ENCODE results near the gene PCLO. TPM values are rescaled to one million over a fixed set of nuclear protein-coding genes. Genes with fewer than 3 reads are reported as not detected.

PCLO gene
- total and polyA plus RNA-seq, 3 experiments from 2014 or later = not detected

DNA sequence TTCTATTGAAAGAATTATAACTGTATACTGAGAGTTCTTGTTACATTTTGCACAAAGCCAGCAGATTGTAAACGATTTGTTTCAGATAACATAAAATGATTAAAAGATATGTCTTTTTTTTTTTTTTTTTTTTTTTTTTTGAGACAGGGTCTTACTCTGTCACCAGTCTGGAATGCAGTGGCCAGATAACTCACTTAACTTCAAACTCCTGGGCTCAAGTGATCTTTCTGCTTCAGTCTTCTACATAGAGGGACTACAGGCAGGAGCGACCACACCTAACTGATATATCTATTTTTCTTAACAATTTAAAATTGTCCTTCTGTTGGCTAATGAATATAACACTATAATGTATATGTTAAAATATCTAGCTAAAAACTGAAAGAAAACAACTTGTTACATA, 401.9 kb downstream of the PCLO start:
- H3K4me1 Mint-ChIP-seq = no peaks in the 10 kb centered on the region
- no peaks in the 10 kb centered on the region for H3K9me3 ChIP-seq (ENCODE audit: low read length)
- no peak overlapping the region for H3K4me3 Mint-ChIP-seq
- no peaks in the 10 kb centered on the region for H3K27me3 Mint-ChIP-seq
- H3K27me3 ChIP-seq (ENCODE audit: insufficient read depth, low read length, poor library complexity, severe bottlenecking) = no peaks in the 10 kb centered on the region
- H3K4me1 ChIP-seq (ENCODE audit: insufficient read depth, low read length) = no peaks in the 10 kb centered on the region
- peaks cover 0 to 14% (median 3%) of the 10 kb centered on the region in 5 donors for H3K9me3 Mint-ChIP-seq
- no peak overlapping the region for H3K4me3 ChIP-seq (ENCODE audit: low read length)
- DNase-seq = no peak
- ChIA-PET POLR2A (no interaction called here), CTCF (no interaction called here)
- no peak overlapping the region for H3K27ac ChIP-seq (ENCODE audit: low read depth, low read length)
- no peaks in the 10 kb centered on the region for H3K36me3 ChIP-seq (ENCODE audit: insufficient read depth, low read length)
- no peak overlapping the region for H3K27ac Mint-ChIP-seq
- H3K36me3 Mint-ChIP-seq = no peaks in the 10 kb centered on the region

DNA sequence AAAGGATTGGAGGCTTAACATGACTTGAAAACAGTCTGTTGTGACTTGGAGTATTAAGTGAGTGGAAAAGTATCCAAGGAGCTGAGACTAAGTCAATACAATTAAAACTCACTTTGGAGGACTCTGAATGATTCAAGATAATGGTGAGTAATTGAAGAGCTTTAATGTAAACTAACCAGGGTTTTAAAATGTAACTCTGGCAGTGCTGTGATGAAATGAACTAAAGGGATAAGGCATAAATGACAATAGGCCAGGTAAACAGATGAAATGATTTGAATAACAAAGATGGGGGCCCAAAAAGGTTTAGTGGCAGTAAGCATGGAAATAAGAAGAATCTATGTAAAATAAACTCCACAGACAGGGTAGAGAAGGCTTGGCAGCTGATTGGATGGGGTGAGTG, 402.6 kb downstream of the PCLO start:
- Histone ChIP-seq H3K36me3 (ENCODE audit: insufficient read depth, low read length) (no peaks in the 10 kb centered on the region), H3K27ac (ENCODE audit: low read depth, low read length) (no peak overlapping the region), H3K27me3 (ENCODE audit: insufficient read depth, low read length, poor library complexity, severe bottlenecking) (no peaks in the 10 kb centered on the region), H3K4me1 (ENCODE audit: insufficient read depth, low read length) (no peaks in the 10 kb centered on the region), H3K4me3 (ENCODE audit: low read length) (no peak overlapping the region), H3K9me3 (ENCODE audit: low read length) (no peaks in the 10 kb centered on the region)
- peaks cover 0 to 10% (median 3%) of the 10 kb centered on the region in 5 donors for H3K9me3 Mint-ChIP-seq
- POLR2A ChIA-PET = no interaction called here
- no peaks in the 10 kb centered on the region for H3K36me3 Mint-ChIP-seq
- H3K4me1 Mint-ChIP-seq = no peaks in the 10 kb centered on the region
- CTCF ChIA-PET = no interaction called here
- no peak overlapping the region for H3K4me3 Mint-ChIP-seq
- H3K27me3 Mint-ChIP-seq = no peaks in the 10 kb centered on the region
- DNase-seq = no peak
- H3K27ac Mint-ChIP-seq = no peak overlapping the region

DNA sequence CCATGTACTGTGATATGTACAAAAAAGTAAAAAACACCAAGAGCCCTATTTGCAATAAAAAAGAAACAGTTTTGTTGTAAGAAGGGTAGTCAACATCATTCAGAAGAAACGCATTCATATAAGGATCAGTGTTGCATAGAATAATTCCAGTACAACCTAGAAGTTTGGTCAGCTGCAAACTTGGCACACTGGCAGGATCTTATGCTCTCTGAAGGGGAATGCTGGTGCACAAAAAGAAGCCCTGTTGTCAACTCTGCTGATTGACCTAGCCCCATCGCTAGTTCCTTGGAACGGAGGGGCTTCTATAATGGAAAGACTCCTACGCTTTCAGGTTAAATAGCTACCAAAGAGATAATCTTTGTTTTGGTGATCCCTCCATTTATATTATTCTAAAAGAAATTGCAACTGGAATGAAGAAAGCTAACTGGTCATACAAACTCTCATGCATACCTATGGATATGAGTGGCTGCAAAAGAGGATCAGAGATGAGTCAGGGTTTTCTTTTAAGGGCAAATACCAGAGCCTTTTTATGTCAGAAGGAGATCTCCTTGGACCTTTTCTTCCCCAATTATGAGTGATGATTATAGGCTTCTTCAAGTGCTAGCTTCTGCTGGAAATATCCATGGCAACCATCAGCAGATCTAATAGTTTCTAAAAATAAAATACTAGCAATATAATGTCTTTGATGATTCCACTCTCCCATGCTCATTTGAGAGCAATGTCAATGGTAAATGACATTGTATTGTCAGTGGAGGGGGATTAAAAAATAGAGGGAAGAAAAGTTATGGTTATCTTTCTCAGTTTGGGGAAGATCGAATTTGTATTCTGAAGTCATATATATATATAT, 406.8 kb downstream of the PCLO start:
- Histone ChIP-seq H3K27me3 (ENCODE audit: insufficient read depth, low read length, poor library complexity, severe bottlenecking) (no peaks in the 10 kb centered on the region), H3K4me1 (ENCODE audit: insufficient read depth, low read length) (no peaks in the 10 kb centered on the region), H3K36me3 (ENCODE audit: insufficient read depth, low read length) (no peaks in the 10 kb centered on the region), H3K27ac (ENCODE audit: low read depth, low read length) (no peak overlapping the region), H3K4me3 (ENCODE audit: low read length) (no peak overlapping the region), H3K9me3 (ENCODE audit: low read length) (no peaks in the 10 kb centered on the region)
- no peak for DNase-seq
- peaks cover 0 to 5% (median 2%) of the 10 kb centered on the region in 5 donors for H3K9me3 Mint-ChIP-seq
- H3K4me3 Mint-ChIP-seq = no peak overlapping the region
- no peaks in the 10 kb centered on the region for H3K36me3 Mint-ChIP-seq
- H3K27me3 Mint-ChIP-seq = no peaks in the 10 kb centered on the region
- ChIA-PET CTCF (no interaction called here), POLR2A (no interaction called here)
- H3K27ac Mint-ChIP-seq = no peak overlapping the region
- H3K4me1 Mint-ChIP-seq = no peaks in the 10 kb centered on the region

DNA sequence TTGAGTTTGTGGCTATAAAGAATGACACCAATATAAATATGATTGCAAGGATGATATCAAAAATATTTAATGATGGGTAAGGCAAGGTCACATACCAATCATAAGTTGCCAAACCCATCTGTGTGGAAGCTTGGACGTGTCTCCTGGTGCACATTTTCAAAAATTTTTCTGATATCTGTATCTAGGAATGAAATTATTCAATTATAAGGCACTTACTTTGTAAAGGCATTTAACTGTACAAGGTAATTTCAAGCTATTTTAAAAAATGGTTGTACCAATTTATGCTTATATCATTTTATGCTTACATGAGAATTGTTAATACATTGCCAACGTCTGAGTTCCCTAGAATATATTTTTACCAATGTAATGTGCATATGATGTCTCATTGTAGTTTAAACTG, 412.7 kb downstream of the PCLO start:
- no peaks in the 10 kb centered on the region for H3K36me3 Mint-ChIP-seq
- ChIA-PET POLR2A (no interaction called here), CTCF (no interaction called here)
- H3K9me3 ChIP-seq (ENCODE audit: low read length) = no peaks in the 10 kb centered on the region
- H3K27ac Mint-ChIP-seq = no peak overlapping the region
- H3K9me3 Mint-ChIP-seq = peaks cover 0 to 4% (median 1%) of the 10 kb centered on the region in 5 donors
- H3K27me3 ChIP-seq (ENCODE audit: insufficient read depth, low read length, poor library complexity, severe bottlenecking) = no peaks in the 10 kb centered on the region
- DNase-seq = no peak
- H3K4me3 Mint-ChIP-seq = no peak overlapping the region
- H3K4me1 ChIP-seq (ENCODE audit: insufficient read depth, low read length) = no peaks in the 10 kb centered on the region
- H3K4me1 Mint-ChIP-seq = no peaks in the 10 kb centered on the region
- no peaks in the 10 kb centered on the region for H3K36me3 ChIP-seq (ENCODE audit: insufficient read depth, low read length)
- peaks cover 0 to 2% of the 10 kb centered on the region in 2 donors for H3K27me3 Mint-ChIP-seq
- no peak overlapping the region for H3K27ac ChIP-seq (ENCODE audit: low read depth, low read length)
- H3K4me3 ChIP-seq (ENCODE audit: low read length) = no peak overlapping the region

DNA sequence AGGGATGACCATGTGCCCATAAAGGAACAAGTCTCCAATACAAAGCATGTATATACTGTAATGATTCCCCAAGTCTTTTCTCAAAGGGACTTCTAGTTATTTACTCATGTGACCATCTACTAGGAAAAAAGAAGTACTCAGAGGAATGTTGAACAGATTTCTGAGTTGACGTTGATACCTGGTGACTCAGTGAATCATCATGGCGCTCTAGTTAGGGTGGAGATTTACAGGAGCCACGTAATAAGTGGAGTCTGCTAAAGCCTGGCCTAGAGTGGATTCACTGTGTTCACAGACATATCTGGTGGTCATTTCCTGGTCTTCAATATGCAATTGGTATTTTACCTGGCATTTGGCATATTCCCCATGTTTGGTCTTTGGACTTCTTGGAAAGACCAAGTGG, 416.9 kb downstream of the PCLO start:
- Mint-ChIP-seq H3K27ac (no peak overlapping the region), H3K4me3 (no peak overlapping the region), H3K4me1 (no peaks in the 10 kb centered on the region), H3K9me3 (peaks cover 0 to 8% (median 4%) of the 10 kb centered on the region in 5 donors), H3K36me3 (no peaks in the 10 kb centered on the region), H3K27me3 (peaks cover 0 to 5% of the 10 kb centered on the region in 2 donors)
- H3K36me3 ChIP-seq (ENCODE audit: insufficient read depth, low read length) = no peaks in the 10 kb centered on the region
- H3K4me3 ChIP-seq (ENCODE audit: low read length) = no peak overlapping the region
- no peaks in the 10 kb centered on the region for H3K27me3 ChIP-seq (ENCODE audit: insufficient read depth, low read length, poor library complexity, severe bottlenecking)
- no peaks in the 10 kb centered on the region for H3K4me1 ChIP-seq (ENCODE audit: insufficient read depth, low read length)
- CTCF ChIA-PET = no interaction called here
- DNase-seq = no peak
- POLR2A ChIA-PET = no interaction called here
- H3K27ac ChIP-seq (ENCODE audit: low read depth, low read length) = no peak overlapping the region
- H3K9me3 ChIP-seq (ENCODE audit: low read length) = no peaks in the 10 kb centered on the region

DNA sequence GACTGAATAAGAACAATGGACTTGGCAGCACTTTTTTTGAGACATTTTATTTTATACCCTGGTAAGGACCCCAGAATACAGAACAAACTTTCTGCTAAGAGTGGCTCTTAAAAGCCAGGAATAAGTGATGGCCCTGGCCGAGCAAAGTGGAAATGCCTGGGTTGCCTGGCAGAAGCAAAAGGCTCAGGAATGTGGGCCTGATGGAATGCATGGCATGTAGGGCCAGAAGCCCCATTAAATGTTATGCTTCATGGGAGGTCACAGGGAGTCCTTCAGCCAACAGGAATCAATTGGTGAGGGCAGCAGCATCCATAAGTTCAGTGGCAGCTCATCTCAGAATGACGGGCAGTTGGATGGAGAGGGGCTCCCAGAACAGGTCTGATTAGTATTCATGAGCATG, 417.6 kb downstream of the PCLO start:
- H3K27ac ChIP-seq (ENCODE audit: low read depth, low read length) = no peak overlapping the region
- ChIA-PET CTCF (no interaction called here), POLR2A (no interaction called here)
- H3K27ac Mint-ChIP-seq = no peak overlapping the region
- H3K9me3 ChIP-seq (ENCODE audit: low read length) = no peaks in the 10 kb centered on the region
- H3K9me3 Mint-ChIP-seq = peaks cover 0 to 8% (median 4%) of the 10 kb centered on the region in 5 donors
- H3K27me3 Mint-ChIP-seq = peaks cover 0 to 5% of the 10 kb centered on the region in 2 donors
- no peaks in the 10 kb centered on the region for H3K4me1 Mint-ChIP-seq
- DNase-seq = no peak
- no peak overlapping the region for H3K4me3 Mint-ChIP-seq
- no peak overlapping the region for H3K4me3 ChIP-seq (ENCODE audit: low read length)
- H3K27me3 ChIP-seq (ENCODE audit: insufficient read depth, low read length, poor library complexity, severe bottlenecking) = no peaks in the 10 kb centered on the region
- H3K36me3 Mint-ChIP-seq = no peaks in the 10 kb centered on the region
- no peaks in the 10 kb centered on the region for H3K36me3 ChIP-seq (ENCODE audit: insufficient read depth, low read length)
- H3K4me1 ChIP-seq (ENCODE audit: insufficient read depth, low read length) = no peaks in the 10 kb centered on the region

DNA sequence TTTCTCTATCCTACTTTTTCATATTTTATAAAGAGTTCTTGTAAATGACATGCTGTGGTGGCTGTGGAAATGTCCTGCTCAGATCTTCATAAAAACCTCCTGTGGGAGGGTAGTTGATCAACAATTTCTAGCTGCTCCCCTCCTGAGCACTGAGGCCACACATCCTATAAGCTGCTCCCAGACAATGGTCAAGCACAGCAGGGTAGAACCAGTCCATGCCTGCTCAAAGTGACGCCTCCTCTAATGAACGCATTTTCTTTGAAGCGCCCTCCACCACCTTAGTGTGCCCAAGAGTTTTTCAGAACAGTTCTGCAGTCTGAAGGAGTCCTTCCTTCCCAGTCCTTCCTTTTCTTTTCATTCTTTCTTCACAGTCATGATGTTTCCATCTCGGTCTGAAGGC, 420.5 kb downstream of the PCLO start:
- H3K4me1 Mint-ChIP-seq = no peaks in the 10 kb centered on the region
- Histone ChIP-seq H3K4me1 (ENCODE audit: insufficient read depth, low read length) (no peaks in the 10 kb centered on the region), H3K9me3 (ENCODE audit: low read length) (no peaks in the 10 kb centered on the region), H3K36me3 (ENCODE audit: insufficient read depth, low read length) (no peaks in the 10 kb centered on the region), H3K27ac (ENCODE audit: low read depth, low read length) (no peak overlapping the region), H3K27me3 (ENCODE audit: insufficient read depth, low read length, poor library complexity, severe bottlenecking) (no peaks in the 10 kb centered on the region), H3K4me3 (ENCODE audit: low read length) (no peak overlapping the region)
- peaks cover 0 to 8% (median 3%) of the 10 kb centered on the region in 5 donors for H3K9me3 Mint-ChIP-seq
- no peak overlapping the region for H3K4me3 Mint-ChIP-seq
- H3K27ac Mint-ChIP-seq = no peak overlapping the region
- H3K36me3 Mint-ChIP-seq = no peaks in the 10 kb centered on the region
- ChIA-PET POLR2A (no interaction called here), CTCF (no interaction called here)
- peaks cover 0 to 3% of the 10 kb centered on the region in 2 donors for H3K27me3 Mint-ChIP-seq
- DNase-seq = no peak

DNA sequence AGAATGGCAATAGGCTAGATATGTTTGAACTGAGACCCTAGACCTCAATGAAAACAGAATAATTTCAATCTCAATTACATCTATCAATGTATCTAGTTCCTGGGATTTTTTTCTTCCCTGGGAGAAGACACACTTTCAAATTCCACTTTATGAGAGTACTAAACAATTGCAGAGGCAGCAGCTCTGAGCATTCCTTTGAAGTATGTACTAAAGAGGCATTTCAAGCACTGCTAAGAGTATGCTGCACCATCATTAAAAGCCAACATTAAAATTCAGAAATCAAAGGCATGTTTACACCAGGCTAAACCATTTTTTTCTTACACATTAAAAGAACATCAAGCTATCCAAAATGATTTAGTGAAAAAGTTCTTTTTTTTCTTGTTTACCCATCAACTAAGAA, 421.2 kb downstream of the PCLO start:
- Mint-ChIP-seq H3K9me3 (peaks cover 0 to 8% (median 3%) of the 10 kb centered on the region in 5 donors), H3K36me3 (no peaks in the 10 kb centered on the region), H3K27ac (no peak overlapping the region), H3K27me3 (peaks cover 0 to 3% of the 10 kb centered on the region in 2 donors), H3K4me1 (no peaks in the 10 kb centered on the region), H3K4me3 (no peak overlapping the region)
- Histone ChIP-seq H3K27me3 (ENCODE audit: insufficient read depth, low read length, poor library complexity, severe bottlenecking) (no peaks in the 10 kb centered on the region), H3K36me3 (ENCODE audit: insufficient read depth, low read length) (no peaks in the 10 kb centered on the region), H3K4me3 (ENCODE audit: low read length) (no peak overlapping the region), H3K4me1 (ENCODE audit: insufficient read depth, low read length) (no peaks in the 10 kb centered on the region), H3K9me3 (ENCODE audit: low read length) (no peaks in the 10 kb centered on the region), H3K27ac (ENCODE audit: low read depth, low read length) (no peak overlapping the region)
- DNase-seq = no peak
- ChIA-PET CTCF (no interaction called here), POLR2A (no interaction called here)
